Measurements from ENCODE around the gene KRTAP1-3. TPM values are rescaled to one million over a fixed set of nuclear protein-coding genes. Genes with fewer than 3 reads are reported as not detected.

Gene KRTAP1-3
- total RNA-seq, 4 donors from 2014 or later, result not detected

DNA sequence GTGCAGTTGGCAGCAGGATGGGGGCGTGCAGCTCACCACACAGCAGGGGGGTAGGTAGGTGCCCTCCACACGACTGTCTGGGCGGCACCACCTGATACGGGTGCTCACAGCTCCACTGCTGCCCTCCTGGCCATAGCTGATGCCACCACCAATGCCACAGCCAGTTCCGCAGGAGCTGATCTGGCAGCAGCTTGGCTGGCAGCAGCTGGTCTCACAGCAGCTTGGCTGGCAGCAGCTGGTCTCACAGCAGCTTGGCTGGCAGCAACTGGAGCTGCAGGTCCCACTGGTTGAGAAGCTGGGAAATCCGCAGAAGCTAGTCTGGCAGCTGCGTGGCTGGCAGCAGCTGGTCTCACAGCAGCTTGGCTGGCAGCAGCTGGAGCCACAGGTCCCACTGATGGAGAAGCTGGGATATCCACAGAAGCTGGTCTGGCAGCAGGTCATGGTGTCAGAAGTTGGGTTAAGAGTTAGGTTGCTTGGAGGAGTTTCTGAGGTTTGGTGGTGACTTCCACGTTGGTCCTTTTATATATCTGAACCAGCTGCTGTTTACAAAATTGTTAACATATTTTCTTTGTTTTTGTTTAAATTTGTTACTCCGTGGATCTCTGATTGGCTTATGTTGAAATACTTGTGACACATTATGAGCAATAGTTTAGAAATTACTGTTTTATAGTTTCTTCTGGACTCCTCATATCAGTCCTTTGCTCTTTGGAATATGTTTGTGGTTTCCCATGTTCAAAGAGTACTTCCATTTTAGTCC is 7.8 kb downstream of the KRTAP1-3 start, which contains the start of gene KRTAP1-5:
KRTAP1-5 (minus strand) TSS at position 494 of the 757 bp plus-strand sequence; CDS start at position 441, 53 bp downstream.
- Histone ChIP-seq H3K36me3 (no peaks in the 10 kb centered on the region), H3K27ac (no peak within 1 kb of the TSS), H3K9me3 (no peaks in the 10 kb centered on the region), H3K4me1 (peaks cover 0 to 14% (median 0%) of the 10 kb centered on the region in 3 donors), H3K27me3 (peaks cover 0 to 32% (median 0%) of the 10 kb centered on the region in 4 donors), H3K4me3 (no peak within 1 kb of the TSS)
- 28 to 44% methylated on average over 2 to 7 of the region's 9 CpGs for WGBS, 2 donors
- intact Hi-C loops (cut with DNase I), result no loop called here
- TF ChIP-seq, protein P1, sequence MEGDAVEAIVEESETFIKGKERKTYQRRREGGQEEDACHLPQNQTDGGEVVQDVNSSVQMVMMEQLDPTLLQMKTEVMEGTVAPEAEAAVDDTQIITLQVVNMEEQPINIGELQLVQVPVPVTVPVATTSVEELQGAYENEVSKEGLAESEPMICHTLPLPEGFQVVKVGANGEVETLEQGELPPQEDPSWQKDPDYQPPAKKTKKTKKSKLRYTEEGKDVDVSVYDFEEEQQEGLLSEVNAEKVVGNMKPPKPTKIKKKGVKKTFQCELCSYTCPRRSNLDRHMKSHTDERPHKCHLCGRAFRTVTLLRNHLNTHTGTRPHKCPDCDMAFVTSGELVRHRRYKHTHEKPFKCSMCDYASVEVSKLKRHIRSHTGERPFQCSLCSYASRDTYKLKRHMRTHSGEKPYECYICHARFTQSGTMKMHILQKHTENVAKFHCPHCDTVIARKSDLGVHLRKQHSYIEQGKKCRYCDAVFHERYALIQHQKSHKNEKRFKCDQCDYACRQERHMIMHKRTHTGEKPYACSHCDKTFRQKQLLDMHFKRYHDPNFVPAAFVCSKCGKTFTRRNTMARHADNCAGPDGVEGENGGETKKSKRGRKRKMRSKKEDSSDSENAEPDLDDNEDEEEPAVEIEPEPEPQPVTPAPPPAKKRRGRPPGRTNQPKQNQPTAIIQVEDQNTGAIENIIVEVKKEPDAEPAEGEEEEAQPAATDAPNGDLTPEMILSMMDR (IDR thresholded peaks at IDR 0.05), result no peak
- TF ChIP-seq POLR2A (IDR thresholded peaks at IDR 0.05), result no peak
- no peak for DNase-seq

DNA sequence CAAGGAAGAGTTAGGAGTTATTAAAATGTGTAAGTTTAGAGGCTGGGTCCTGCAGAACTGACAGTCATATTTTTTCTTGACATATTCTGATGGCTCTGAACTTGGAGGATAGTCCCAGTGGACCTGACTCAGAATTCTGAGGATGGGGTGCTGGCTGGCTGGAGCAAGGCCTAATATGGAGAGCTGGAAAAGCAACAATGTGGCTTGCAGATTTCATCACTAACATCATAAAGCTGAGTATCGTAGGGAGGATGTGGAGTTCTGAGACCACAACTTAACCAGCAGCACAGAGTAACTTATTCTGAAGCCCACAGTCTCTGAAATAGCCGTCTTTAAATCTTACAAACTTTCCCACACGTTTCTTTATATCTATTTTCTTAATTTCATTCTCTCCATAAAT is 10.0 kb downstream of the KRTAP1-3 start:
- H3K27me3 ChIP-seq, result peaks cover 0 to 25% (median 0%) of the 10 kb centered on the region in 4 donors
- H3K27ac ChIP-seq, result no peak overlapping the region
- no peaks in the 10 kb centered on the region for H3K9me3 ChIP-seq
- peaks cover 0 to 9% (median 0%) of the 10 kb centered on the region in 3 donors for H3K4me1 ChIP-seq
- no peaks in the 10 kb centered on the region for H3K36me3 ChIP-seq
- 83 to 93% methylated on average over 3 of the region's 3 CpGs for WGBS, 2 donors
- intact Hi-C loops (cut with DNase I), result no loop called here
- no peak overlapping the region for H3K4me3 ChIP-seq
- TF ChIP-seq, protein P1 (IDR thresholded peaks at IDR 0.05), result no peak
- no peak for TF ChIP-seq POLR2A (IDR thresholded peaks at IDR 0.05)
- no peak for DNase-seq

DNA sequence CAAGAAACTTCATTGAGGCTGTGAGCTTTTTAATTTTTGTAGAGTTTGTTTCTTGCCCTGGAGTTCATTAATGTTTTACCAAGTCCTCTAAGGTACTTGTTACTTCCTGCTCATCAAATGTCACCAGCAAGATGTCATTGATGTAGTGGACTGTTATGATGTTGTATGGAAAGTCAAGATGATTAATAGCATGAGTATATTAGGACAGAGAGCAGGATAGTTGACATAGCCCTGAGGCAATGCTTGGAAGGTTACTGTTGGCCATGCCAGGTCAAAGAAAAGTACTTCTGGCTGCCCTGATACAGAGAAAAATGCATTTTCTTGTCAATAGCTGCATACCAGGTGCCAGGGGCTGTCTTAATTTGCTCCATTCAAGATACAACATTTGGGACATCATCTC is 14.3 kb downstream of the KRTAP1-3 start:
- no peak for DNase-seq
- intact Hi-C loops (cut with DNase I), result no loop called here
- no peak for TF ChIP-seq POLR2A (IDR thresholded peaks at IDR 0.05)
- TF ChIP-seq, protein P1 (IDR thresholded peaks at IDR 0.05), result no peak
- no peaks in the 10 kb centered on the region for H3K36me3 ChIP-seq
- peaks cover 0 to 22% (median 4%) of the 10 kb centered on the region in 3 donors for H3K4me1 ChIP-seq
- H3K27me3 ChIP-seq, result peaks cover 0 to 15% (median 0%) of the 10 kb centered on the region in 4 donors
- no peak overlapping the region for H3K4me3 ChIP-seq
- H3K9me3 ChIP-seq, result no peaks in the 10 kb centered on the region
- H3K27ac ChIP-seq, result no peak overlapping the region

DNA sequence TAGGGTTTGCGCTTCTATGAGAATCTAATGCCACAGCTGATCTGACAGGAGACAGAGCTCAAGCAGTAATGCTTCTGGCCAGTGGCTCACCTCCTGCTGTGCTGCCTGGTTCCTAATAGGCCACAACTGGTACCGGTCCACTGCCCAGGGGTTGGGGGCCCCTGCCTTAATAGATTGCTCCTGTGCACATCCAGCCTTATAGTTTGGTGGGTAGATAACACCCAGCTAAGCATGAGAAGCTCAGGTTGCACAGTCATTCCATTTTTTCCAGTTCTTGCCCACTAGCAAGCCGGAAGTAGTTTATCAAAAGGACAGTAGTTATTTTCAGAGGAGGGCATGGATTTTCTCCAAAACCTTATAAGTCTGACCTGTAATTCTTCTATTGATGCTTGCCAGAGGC is 15.3 kb downstream of the KRTAP1-3 start:
- TF ChIP-seq, protein P1 (IDR thresholded peaks at IDR 0.05), result no peak
- no peak for TF ChIP-seq POLR2A (IDR thresholded peaks at IDR 0.05)
- Histone ChIP-seq H3K27ac (no peak overlapping the region), H3K36me3 (no peaks in the 10 kb centered on the region), H3K4me3 (no peak overlapping the region), H3K27me3 (peaks cover 0 to 21% (median 0%) of the 10 kb centered on the region in 4 donors), H3K9me3 (no peaks in the 10 kb centered on the region), H3K4me1 (peaks cover 0 to 22% (median 4%) of the 10 kb centered on the region in 3 donors)
- no peak for DNase-seq
- intact Hi-C loops (cut with DNase I), result no loop called here
- WGBS, 2 donors, result 86 to 100% methylated on average over 3 of the region's 3 CpGs

DNA sequence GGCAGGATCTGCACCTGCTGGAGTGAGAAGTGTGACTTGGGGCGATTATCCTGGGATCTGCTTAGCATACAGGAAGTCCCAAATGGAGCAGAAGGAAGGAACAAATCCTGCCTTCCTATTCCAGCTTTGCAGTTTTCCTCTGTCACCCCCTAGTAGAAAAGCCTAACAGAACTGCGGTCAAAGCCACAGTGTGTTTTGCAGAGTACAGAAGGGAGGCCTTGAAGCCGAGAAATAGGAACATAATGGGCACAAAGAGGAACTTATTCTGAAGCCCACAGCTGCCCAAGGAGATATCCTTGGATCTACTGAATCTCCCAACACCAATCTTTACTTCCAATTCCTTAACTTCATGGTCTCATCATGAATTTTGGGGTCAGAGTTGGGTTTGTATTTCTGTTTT is 16.1 kb downstream of the KRTAP1-3 start:
- WGBS, 2 donors, result 63 to 84% methylated on average over 3 of the region's 3 CpGs
- intact Hi-C loops (cut with DNase I), result no loop called here
- Histone ChIP-seq H3K4me3 (no peak overlapping the region), H3K9me3 (no peaks in the 10 kb centered on the region), H3K27me3 (peaks cover 0 to 21% (median 0%) of the 10 kb centered on the region in 4 donors), H3K36me3 (no peaks in the 10 kb centered on the region), H3K4me1 (peaks cover 0 to 22% (median 4%) of the 10 kb centered on the region in 3 donors), H3K27ac (peak overlapping the region in 1 of 4 donors; percentile 25)
- TF ChIP-seq, protein P1 (IDR thresholded peaks at IDR 0.05), result no peak
- TF ChIP-seq POLR2A (IDR thresholded peaks at IDR 0.05), result no peak
- no peak for DNase-seq

Measured in esophagus squamous epithelium (tissue), 5 donors.